ENCODE data around the gene GLP1R. TPM values are rescaled to one million over a fixed set of nuclear protein-coding genes. Genes with fewer than 3 reads are reported as not detected.

Gene GLP1R
- total RNA-seq, 1 experiment from 2014 or later, result 1.8 TPM

DNA sequence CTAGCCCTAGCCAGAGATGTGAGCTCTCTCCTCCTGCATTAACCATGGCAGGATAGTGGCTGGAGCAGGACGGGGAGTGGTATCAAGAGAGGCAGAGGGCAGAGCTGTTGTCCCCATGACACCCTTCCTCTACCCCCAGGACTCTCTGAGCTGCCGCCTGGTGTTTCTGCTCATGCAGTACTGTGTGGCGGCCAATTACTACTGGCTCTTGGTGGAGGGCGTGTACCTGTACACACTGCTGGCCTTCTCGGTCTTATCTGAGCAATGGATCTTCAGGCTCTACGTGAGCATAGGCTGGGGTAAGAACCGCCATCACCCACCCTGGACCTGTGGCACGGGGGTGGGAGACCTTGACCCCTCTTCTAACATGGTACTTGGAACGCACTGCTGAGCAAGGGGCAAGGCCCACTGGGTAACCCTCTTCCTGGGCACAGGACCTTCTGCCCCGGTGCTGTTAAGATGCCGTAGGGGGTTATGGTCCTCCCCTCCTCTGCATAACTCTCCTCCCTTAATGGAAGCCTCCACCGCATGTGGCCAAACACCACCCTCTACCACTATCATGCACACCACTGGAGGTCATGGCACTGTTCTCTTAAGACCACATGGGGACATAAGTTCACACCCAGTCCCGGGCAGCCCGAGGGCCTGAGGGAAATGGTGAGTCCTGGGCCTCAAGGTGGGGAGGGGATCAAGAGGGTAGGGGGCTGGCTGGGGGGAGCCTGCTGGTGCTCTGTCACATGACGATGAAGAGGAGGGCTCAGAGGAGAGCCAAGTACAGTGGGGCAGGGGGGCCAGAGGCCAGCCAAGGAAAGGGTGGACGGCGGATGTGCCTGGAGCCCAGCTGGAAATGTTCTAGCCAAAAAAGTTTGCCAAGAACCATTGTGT is 25.1 kb downstream of the GLP1R start:
- Mint-ChIP-seq H3K4me1 (peaks cover 11% of the 10 kb centered on the region), H3K9me3 (peaks cover 13% of the 10 kb centered on the region), H3K4me3 (no peak overlapping the region), H3K27ac (no peak overlapping the region), H3K36me3 (no peaks in the 10 kb centered on the region), H3K27me3 (ENCODE audit: low read depth) (no peaks in the 10 kb centered on the region; the same call in 1 of the 2 replicates)
- TF ChIP-seq ZNF121 (CRISPR knock-in tag; IDR thresholded peaks at IDR 0.05), result no peak
- TF ChIP-seq SOX15 (CRISPR knock-in tag; IDR thresholded peaks at IDR 0.05), result no peak
- TF ChIP-seq HMGA2 (CRISPR knock-in tag; IDR thresholded peaks at IDR 0.05), result no peak
- TF ChIP-seq RORB (CRISPR knock-in tag; IDR thresholded peaks at IDR 0.05), result no peak
- TF ChIP-seq, protein P1, sequence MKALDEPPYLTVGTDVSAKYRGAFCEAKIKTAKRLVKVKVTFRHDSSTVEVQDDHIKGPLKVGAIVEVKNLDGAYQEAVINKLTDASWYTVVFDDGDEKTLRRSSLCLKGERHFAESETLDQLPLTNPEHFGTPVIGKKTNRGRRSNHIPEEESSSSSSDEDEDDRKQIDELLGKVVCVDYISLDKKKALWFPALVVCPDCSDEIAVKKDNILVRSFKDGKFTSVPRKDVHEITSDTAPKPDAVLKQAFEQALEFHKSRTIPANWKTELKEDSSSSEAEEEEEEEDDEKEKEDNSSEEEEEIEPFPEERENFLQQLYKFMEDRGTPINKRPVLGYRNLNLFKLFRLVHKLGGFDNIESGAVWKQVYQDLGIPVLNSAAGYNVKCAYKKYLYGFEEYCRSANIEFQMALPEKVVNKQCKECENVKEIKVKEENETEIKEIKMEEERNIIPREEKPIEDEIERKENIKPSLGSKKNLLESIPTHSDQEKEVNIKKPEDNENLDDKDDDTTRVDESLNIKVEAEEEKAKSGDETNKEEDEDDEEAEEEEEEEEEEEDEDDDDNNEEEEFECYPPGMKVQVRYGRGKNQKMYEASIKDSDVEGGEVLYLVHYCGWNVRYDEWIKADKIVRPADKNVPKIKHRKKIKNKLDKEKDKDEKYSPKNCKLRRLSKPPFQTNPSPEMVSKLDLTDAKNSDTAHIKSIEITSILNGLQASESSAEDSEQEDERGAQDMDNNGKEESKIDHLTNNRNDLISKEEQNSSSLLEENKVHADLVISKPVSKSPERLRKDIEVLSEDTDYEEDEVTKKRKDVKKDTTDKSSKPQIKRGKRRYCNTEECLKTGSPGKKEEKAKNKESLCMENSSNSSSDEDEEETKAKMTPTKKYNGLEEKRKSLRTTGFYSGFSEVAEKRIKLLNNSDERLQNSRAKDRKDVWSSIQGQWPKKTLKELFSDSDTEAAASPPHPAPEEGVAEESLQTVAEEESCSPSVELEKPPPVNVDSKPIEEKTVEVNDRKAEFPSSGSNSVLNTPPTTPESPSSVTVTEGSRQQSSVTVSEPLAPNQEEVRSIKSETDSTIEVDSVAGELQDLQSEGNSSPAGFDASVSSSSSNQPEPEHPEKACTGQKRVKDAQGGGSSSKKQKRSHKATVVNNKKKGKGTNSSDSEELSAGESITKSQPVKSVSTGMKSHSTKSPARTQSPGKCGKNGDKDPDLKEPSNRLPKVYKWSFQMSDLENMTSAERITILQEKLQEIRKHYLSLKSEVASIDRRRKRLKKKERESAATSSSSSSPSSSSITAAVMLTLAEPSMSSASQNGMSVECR (CRISPR knock-in tag; IDR thresholded peaks at IDR 0.05; ENCODE audit: borderline replicate concordance), result no peak
- no peak for TF ChIP-seq EMX1 (CRISPR knock-in tag; IDR thresholded peaks at IDR 0.05)
- TF ChIP-seq NFE2L1 (CRISPR knock-in tag; IDR thresholded peaks at IDR 0.05), result no peak
- no peak for TF ChIP-seq IRF2 (CRISPR knock-in tag; IDR thresholded peaks at IDR 0.05; ENCODE audit: borderline replicate concordance, low read depth)
- no peak for TF ChIP-seq JAZF1 (CRISPR knock-in tag; IDR thresholded peaks at IDR 0.05)
- no peak for TF ChIP-seq ETV6 (CRISPR knock-in tag; IDR thresholded peaks at IDR 0.05)
- TF ChIP-seq FOXP1 (CRISPR knock-in tag; IDR thresholded peaks at IDR 0.05; ENCODE audit: borderline replicate concordance), result no peak
- POLR2A ChIA-PET, result no interaction called here
- ATAC-seq (no peak), DNase-seq (ENCODE audit: low spot score) (no peak)
- CTCF ChIA-PET, result interaction anchor here (0.9 to 1.4 kb wide), 4 partner anchors 14 to 77 kb away, joined by 4 to 9 read pairs (median 4); no protein-coding TSS in a partner anchor

- TF ChIP-seq JUN (CRISPR knock-in tag; IDR thresholded peaks at IDR 0.05) (no peak), E2F5 (CRISPR knock-in tag; IDR thresholded peaks at IDR 0.05) (no peak), ZNF396 (CRISPR knock-in tag; IDR thresholded peaks at IDR 0.05; ENCODE audit: borderline replicate concordance) (no peak), GRHL2 (CRISPR knock-in tag; IDR thresholded peaks at IDR 0.05; ENCODE audit: insufficient replicate concordance, severe bottlenecking) (no peak), ZNF121 (CRISPR knock-in tag; IDR thresholded peaks at IDR 0.05) (no peak)
- POLR2A ChIA-PET, result no interaction called here
- ATAC-seq (peak; percentile 22; the same call in 1 of the 2 replicates), DNase-seq (ENCODE audit: low spot score) (no peak)
- peaks cover 11% of the 10 kb centered on the region for H3K4me1 Mint-ChIP-seq
- no peak overlapping the region for H3K4me3 Mint-ChIP-seq
- H3K27me3 Mint-ChIP-seq (ENCODE audit: low read depth), result no peaks in the 10 kb centered on the region; the same call in 1 of the 2 replicates
- no peak overlapping the region for H3K27ac Mint-ChIP-seq
- CTCF ChIA-PET, result interaction anchor here (0.6 to 1.6 kb wide), 5 partner anchors 14 to 769 kb away, joined by 3 to 9 read pairs (median 3); no protein-coding TSS in a partner anchor
- H3K9me3 Mint-ChIP-seq, result peaks cover 9% of the 10 kb centered on the region
- H3K36me3 Mint-ChIP-seq, result no peaks in the 10 kb centered on the region
These were observed 25.9 kb downstream of the GLP1R start for GRCh38 chr6:39074486-39074885.

GRCh38 chr6:39075010-39075686 is 26.6 kb downstream of the GLP1R start:
- DNase-seq (ENCODE audit: low spot score) (no peak), ATAC-seq (no peak)
- peaks cover 4% of the 10 kb centered on the region for H3K9me3 Mint-ChIP-seq
- H3K4me1 Mint-ChIP-seq, result peaks cover 11% of the 10 kb centered on the region
- no peak overlapping the region for H3K4me3 Mint-ChIP-seq
- H3K27me3 Mint-ChIP-seq (ENCODE audit: low read depth), result no peaks in the 10 kb centered on the region; the same call in 1 of the 2 replicates
- H3K36me3 Mint-ChIP-seq, result no peaks in the 10 kb centered on the region
- H3K27ac Mint-ChIP-seq, result no peak overlapping the region
- CTCF ChIA-PET, result interaction anchor here (0.6 to 1.6 kb wide), 6 partner anchors 13 to 769 kb away, joined by 3 to 9 read pairs (median 3); no protein-coding TSS in a partner anchor
- POLR2A ChIA-PET, result no interaction called here
- TF ChIP-seq, protein P2, sequence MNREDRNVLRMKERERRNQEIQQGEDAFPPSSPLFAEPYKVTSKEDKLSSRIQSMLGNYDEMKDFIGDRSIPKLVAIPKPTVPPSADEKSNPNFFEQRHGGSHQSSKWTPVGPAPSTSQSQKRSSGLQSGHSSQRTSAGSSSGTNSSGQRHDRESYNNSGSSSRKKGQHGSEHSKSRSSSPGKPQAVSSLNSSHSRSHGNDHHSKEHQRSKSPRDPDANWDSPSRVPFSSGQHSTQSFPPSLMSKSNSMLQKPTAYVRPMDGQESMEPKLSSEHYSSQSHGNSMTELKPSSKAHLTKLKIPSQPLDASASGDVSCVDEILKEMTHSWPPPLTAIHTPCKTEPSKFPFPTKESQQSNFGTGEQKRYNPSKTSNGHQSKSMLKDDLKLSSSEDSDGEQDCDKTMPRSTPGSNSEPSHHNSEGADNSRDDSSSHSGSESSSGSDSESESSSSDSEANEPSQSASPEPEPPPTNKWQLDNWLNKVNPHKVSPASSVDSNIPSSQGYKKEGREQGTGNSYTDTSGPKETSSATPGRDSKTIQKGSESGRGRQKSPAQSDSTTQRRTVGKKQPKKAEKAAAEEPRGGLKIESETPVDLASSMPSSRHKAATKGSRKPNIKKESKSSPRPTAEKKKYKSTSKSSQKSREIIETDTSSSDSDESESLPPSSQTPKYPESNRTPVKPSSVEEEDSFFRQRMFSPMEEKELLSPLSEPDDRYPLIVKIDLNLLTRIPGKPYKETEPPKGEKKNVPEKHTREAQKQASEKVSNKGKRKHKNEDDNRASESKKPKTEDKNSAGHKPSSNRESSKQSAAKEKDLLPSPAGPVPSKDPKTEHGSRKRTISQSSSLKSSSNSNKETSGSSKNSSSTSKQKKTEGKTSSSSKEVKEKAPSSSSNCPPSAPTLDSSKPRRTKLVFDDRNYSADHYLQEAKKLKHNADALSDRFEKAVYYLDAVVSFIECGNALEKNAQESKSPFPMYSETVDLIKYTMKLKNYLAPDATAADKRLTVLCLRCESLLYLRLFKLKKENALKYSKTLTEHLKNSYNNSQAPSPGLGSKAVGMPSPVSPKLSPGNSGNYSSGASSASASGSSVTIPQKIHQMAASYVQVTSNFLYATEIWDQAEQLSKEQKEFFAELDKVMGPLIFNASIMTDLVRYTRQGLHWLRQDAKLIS (CRISPR knock-in tag; IDR thresholded peaks at IDR 0.05; ENCODE audit: borderline replicate concordance), result no peak
- TF ChIP-seq SMAD3 (CRISPR knock-in tag; IDR thresholded peaks at IDR 0.05; ENCODE audit: borderline replicate concordance), result no peak
- no peak for TF ChIP-seq TEAD1 (CRISPR knock-in tag; IDR thresholded peaks at IDR 0.05)
- TF ChIP-seq IRF2 (CRISPR knock-in tag; IDR thresholded peaks at IDR 0.05; ENCODE audit: borderline replicate concordance, low read depth), result no peak
- TF ChIP-seq TEAD4 (CRISPR knock-in tag; IDR thresholded peaks at IDR 0.05), result no peak
- TF ChIP-seq ZNF423 (CRISPR knock-in tag; IDR thresholded peaks at IDR 0.05), result no peak

Measured in WTC11 (cell line).